Measurements from ENCODE around the gene PLXDC2. TPM values are rescaled to one million over a fixed set of nuclear protein-coding genes. Genes with fewer than 3 reads are reported as not detected.

PLXDC2 gene
- total RNA-seq, 1 donor from 2014 or later = 7.5 TPM

- Histone ChIP-seq H3K36me3 (ENCODE audit: control insufficient read depth, insufficient read depth, low read length) (no peaks in the 10 kb centered on the region), H3K27me3 (ENCODE audit: control insufficient read depth, insufficient read depth, low read length) (no peaks in the 10 kb centered on the region), H3K4me3 (ENCODE audit: low read depth, low read length) (no peak overlapping the region)
- TF ChIP-seq, protein P1, sequence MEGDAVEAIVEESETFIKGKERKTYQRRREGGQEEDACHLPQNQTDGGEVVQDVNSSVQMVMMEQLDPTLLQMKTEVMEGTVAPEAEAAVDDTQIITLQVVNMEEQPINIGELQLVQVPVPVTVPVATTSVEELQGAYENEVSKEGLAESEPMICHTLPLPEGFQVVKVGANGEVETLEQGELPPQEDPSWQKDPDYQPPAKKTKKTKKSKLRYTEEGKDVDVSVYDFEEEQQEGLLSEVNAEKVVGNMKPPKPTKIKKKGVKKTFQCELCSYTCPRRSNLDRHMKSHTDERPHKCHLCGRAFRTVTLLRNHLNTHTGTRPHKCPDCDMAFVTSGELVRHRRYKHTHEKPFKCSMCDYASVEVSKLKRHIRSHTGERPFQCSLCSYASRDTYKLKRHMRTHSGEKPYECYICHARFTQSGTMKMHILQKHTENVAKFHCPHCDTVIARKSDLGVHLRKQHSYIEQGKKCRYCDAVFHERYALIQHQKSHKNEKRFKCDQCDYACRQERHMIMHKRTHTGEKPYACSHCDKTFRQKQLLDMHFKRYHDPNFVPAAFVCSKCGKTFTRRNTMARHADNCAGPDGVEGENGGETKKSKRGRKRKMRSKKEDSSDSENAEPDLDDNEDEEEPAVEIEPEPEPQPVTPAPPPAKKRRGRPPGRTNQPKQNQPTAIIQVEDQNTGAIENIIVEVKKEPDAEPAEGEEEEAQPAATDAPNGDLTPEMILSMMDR (IDR thresholded peaks at IDR 0.05; ENCODE audit: insufficient read depth, low read length, poor library complexity, severe bottlenecking) = no peak
- DNase-seq (ENCODE audit: low read depth) = no peak
Observed at GRCh38 chr10:20314431-20314830, 498.2 kb downstream of the PLXDC2 start.

DNA sequence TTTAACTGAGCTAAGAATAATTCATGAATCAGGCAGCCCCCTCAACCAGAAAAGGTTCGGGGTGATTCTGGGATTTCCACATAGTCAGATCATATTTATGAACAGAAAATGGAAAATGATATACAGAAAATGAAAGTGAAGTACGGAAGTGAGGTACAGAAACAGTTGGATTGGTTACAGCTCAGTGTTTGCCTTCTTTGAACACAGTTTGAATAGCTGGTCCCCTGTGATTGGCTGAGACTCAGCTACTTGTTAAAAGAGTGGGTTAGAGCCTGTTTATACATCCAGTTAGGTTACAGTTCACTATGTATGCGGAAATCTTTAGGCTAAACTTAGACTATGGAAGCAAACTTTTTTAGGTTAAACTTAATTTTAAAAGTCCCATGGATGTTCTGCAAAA lies 511.7 kb downstream of the PLXDC2 start:
- Histone ChIP-seq H3K36me3 (ENCODE audit: control insufficient read depth, insufficient read depth, low read length) (no peaks in the 10 kb centered on the region), H3K4me3 (ENCODE audit: low read depth, low read length) (no peak overlapping the region), H3K27me3 (ENCODE audit: control insufficient read depth, insufficient read depth, low read length) (no peaks in the 10 kb centered on the region)
- TF ChIP-seq, protein P1 (IDR thresholded peaks at IDR 0.05; ENCODE audit: insufficient read depth, low read length, poor library complexity, severe bottlenecking) = no peak
- DNase-seq (ENCODE audit: low read depth) = no peak

- TF ChIP-seq, protein P1 (IDR thresholded peaks at IDR 0.05; ENCODE audit: insufficient read depth, low read length, poor library complexity, severe bottlenecking) = no peak
- no peak for DNase-seq (ENCODE audit: low read depth)
- no peak overlapping the region for H3K4me3 ChIP-seq (ENCODE audit: low read depth, low read length)
- H3K36me3 ChIP-seq (ENCODE audit: control insufficient read depth, insufficient read depth, low read length) = no peaks in the 10 kb centered on the region
- H3K27me3 ChIP-seq (ENCODE audit: control insufficient read depth, insufficient read depth, low read length) = no peaks in the 10 kb centered on the region
Observed at GRCh38 chr10:20330246-20330645, 514.0 kb downstream of the PLXDC2 start.

DNA sequence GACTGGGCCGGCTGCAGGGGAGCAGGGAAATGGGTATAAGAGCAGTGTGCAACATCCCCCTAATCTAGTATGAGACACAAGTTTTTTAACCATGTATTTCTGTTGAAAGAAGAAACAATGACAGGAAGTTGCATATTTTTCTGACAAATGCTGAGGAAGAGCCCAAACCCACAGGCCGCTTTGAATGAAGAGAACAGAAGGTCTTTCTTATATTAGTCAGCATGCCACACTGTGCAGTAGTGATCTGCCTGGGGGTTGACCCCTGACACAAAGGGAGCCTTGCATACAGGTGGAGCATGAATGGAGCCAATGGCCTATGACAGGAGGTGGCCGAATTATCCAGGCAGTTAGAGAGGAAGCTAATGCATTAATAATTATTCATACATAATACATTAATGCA lies 518.3 kb downstream of the PLXDC2 start:
- Histone ChIP-seq H3K36me3 (ENCODE audit: control insufficient read depth, insufficient read depth, low read length) (no peaks in the 10 kb centered on the region), H3K27me3 (ENCODE audit: control insufficient read depth, insufficient read depth, low read length) (no peaks in the 10 kb centered on the region), H3K4me3 (ENCODE audit: low read depth, low read length) (no peak overlapping the region)
- TF ChIP-seq, protein P1 (IDR thresholded peaks at IDR 0.05; ENCODE audit: insufficient read depth, low read length, poor library complexity, severe bottlenecking) = no peak
- DNase-seq (ENCODE audit: low read depth) = no peak
